Fibroblast of pulmonary artery (primary cell): Measurements from ENCODE around the gene RAB3B.

ENCODE experiments used
- DNase-seq: peaks from one replicate; pipeline ENCODE4 v3.0.0-alpha.2; 2010; ENCODE audit warnings: low read depth
- H3K4me3 ChIP-seq: replicated peaks from 2 replicates; pipeline ENCODE4 v1.5.1; 2011; ENCODE audit warnings: low read depth, mild to moderate bottlenecking, control low read depth, low read length, moderate library complexity
- TF ChIP-seq, protein P1 (sequence below): IDR thresholded peaks from 2 replicates; pipeline ENCODE4 v1.5.1; 2011; ENCODE audit warnings: mild to moderate bottlenecking, control low read depth, low read length, inconsistent platforms; ENCODE audit errors: missing control alignments

RAB3B gene

DNA sequence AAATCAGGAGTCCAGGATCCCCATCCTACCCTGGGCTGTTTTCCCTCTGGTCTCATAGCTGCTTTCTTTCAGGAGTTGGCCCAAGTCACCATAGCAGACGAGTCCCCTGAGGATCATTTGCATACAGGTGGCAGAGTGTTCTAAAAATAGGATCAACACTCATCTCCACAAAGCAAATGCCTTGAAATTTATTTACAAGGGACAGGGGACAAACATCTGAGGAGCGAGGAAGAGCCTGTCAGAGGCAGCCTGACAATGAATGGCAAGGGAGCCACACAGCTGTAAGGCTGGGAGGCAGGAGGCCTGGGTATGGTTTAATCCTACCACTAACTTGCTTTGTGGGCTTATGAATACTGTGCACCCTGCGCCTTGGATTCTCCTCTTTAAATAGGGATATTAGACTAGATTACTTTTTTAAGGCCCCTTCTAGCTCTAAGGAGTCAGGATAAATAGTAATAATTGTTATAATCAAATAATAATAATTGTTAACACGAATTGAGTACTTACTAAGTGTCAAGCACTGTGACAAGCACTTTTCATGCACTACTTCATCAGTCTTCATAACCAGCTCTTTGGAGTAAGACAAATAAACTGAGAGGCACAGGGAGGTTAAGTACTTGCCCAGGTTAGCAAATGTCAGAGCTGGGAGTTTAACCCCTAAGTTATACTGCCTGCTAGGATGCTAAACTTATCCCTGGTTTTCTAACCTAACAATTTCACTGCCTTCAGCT lies 34.5 kb downstream of the RAB3B start:
- H3K4me3 ChIP-seq = no peak overlapping the region
- no peak for DNase-seq
- TF ChIP-seq, protein P1, sequence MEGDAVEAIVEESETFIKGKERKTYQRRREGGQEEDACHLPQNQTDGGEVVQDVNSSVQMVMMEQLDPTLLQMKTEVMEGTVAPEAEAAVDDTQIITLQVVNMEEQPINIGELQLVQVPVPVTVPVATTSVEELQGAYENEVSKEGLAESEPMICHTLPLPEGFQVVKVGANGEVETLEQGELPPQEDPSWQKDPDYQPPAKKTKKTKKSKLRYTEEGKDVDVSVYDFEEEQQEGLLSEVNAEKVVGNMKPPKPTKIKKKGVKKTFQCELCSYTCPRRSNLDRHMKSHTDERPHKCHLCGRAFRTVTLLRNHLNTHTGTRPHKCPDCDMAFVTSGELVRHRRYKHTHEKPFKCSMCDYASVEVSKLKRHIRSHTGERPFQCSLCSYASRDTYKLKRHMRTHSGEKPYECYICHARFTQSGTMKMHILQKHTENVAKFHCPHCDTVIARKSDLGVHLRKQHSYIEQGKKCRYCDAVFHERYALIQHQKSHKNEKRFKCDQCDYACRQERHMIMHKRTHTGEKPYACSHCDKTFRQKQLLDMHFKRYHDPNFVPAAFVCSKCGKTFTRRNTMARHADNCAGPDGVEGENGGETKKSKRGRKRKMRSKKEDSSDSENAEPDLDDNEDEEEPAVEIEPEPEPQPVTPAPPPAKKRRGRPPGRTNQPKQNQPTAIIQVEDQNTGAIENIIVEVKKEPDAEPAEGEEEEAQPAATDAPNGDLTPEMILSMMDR = no peak

GRCh38 chr1:51954783-51955182 lies 35.7 kb downstream of the RAB3B start:
- no peak for DNase-seq
- TF ChIP-seq, protein P1 = no peak

GRCh38 chr1:51953079-51953478 lies 37.4 kb downstream of the RAB3B start:
- H3K4me3 ChIP-seq = no peak overlapping the region
- TF ChIP-seq, protein P1 = no peak
- no peak for DNase-seq

More at GRCh38 chr1:51954783-51955182, 35.7 kb downstream of the RAB3B start:
- no peak overlapping the region for H3K4me3 ChIP-seq

GRCh38 chr1:51952638-51953037 lies 37.9 kb downstream of the RAB3B start:
- TF ChIP-seq, protein P1 = no peak
- H3K4me3 ChIP-seq = no peak overlapping the region
- DNase-seq = no peak

- H3K4me3 ChIP-seq = no peak overlapping the region
- DNase-seq = no peak
- TF ChIP-seq, protein P1 = no peak
These were observed 39.8 kb downstream of the RAB3B start for GRCh38 chr1:51950701-51951100.

DNA sequence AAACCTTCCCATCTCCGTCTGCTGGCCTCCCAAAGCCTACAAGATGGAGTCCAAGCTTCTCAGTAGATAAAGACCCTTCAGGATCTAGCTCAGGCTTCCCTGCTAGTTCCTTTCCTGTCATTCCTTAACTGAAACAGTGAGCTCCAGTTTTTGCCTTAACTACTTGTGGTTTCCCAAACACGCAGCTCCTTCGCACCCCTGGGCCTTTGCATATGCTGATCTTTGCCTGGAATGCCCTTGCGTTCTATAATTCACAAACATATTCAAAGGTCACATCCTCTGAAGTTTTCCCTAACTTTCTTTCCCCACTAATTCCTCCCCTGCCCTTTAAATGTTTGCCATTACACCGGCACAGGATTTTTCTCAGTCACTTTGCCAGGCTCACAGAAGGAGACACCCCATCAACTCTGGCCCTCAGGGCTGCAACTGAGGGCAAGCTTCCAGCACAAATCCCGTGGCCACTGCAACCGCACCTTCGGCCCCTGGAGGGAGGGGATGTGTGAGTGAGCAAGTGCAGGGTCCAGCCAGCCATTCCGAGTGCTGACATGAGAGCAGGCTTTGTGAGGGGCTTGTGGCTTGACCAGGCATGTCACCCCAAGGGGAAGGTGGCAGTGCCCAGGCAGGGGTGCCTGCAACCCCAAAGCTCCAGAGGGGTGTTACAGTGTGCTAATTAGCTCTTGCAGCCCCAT lies 41.3 kb downstream of the RAB3B start:
- no peak overlapping the region for H3K4me3 ChIP-seq
- TF ChIP-seq, protein P1 = no peak
- DNase-seq = no peak

- no peak for DNase-seq
- H3K4me3 ChIP-seq = no peak overlapping the region
- TF ChIP-seq, protein P1 = no peak
These were observed 42.0 kb downstream of the RAB3B start for GRCh38 chr1:51948491-51948915.
